Activated CD4-positive, alpha-beta T cell treated with anti-CD3 and anti-CD28 coated beads, Interleukin-2, Interleukin-6, amounts not matched to agents 100 ng/mL and 50 ng/mL, durations not matched to agents 16 hours and 8 hours (primary cell): ENCODE measurements around the gene PHTF2.
"Not testable (repeated sequence)": the region's sequence is repeated elsewhere in the genome, so short reads cannot be mapped to it uniquely, and the experiment has no call there.

Source experiments
- DNase-seq: peaks from one replicate; pipeline ENCODE4 v3.0.0-alpha.2; 2020

Gene PHTF2

DNA sequence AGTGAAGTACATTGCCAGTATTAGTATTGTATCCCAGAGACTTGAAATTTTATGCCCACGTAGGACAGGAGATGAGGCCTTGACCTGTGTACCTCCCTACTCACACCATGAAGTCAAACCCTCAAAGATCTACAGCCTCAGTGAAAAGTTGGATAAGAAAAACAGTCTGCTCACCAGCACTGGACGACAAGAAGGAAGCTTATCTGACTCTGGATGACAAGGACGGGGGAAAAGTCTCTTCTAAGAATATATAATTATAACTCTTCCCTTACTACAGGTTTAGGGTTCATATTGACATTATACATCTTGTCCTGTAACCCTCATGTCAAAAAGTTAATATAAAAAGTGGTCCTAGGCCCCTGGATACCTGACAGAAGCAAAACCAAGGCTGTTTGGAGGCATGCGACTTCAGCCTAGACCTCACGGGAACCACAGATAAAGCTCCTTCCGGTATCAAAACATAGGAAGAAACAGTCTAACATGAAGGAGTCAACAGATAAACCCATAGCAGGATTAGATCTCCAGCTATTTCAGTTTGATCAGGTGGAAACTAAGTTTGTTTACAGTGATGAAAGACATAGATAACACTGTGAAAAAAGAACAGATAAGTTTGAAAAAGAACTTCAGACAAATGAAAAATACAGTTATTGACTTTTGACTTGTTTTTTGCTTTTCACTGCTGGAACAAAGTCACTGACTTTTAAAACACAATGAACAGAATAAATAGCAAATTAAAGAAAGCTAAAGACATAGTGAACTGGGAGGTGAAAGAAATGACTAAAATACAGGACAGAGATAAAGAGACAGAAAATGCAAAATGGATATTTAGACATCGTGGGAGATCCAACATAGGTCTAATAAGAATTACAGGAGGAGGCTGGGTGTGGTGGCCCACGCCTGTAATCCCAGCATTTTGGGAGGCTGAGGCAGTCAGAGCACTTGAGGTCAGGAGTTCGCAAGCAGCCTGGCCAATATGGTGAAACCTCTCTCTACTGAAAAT lies 145.9 kb downstream of the PHTF2 start:
- no peak for DNase-seq

DNA sequence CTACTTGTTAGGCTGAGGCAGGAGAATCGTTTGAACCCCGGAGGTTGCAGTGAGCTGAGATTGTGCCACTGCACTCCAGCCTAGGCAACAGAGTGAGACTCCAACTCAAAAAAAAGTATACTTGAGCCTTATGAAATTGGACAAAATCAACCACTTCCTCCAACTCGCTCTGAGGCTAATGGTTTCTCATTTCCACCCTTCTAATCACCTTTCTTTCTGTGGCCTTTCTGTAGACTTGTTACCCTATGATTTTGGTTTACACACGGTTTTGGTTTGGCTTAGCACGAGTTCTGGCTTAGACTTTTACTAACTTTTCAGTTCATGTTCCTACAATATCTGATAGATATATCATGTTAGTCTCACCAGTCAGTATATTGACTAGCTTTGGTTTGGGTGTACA lies 152.0 kb downstream of the PHTF2 start:
- no peak for DNase-seq

DNA sequence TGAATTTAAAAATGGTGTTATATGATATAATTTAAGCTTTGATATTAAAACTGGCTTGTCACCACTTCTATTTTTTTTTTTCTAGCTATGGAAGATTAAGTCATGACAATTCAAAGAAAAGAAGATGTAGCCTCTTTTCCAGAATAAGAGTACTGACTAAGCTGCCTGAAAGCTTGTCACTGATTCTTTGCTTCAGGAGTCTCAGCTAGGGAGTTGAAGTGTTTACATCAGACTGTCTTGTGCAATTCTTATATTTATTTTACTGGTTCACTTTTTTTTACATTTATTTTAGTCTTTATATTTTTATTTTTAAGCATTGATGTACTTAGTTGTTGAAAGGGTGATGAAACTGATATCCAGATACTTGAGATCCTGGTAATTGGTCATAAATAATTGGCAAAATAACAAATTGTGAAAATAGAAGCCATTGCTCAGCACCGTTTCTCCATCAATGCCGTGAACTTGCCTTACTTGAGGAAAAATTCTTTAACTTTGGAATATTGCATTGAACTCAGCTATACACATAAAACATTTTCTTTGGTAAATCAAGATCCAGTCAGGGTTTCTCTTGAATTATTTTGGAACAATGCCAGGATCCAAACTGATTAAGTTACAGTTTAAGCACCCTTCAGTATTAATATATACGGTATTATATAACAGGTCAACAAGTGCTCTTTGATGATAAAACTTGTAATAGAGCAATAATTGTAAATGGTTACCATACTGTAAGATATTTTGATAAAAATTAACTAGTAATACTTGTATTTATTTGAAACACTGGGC lies 156.4 kb downstream of the PHTF2 start:
- DNase-seq, result no peak

DNA sequence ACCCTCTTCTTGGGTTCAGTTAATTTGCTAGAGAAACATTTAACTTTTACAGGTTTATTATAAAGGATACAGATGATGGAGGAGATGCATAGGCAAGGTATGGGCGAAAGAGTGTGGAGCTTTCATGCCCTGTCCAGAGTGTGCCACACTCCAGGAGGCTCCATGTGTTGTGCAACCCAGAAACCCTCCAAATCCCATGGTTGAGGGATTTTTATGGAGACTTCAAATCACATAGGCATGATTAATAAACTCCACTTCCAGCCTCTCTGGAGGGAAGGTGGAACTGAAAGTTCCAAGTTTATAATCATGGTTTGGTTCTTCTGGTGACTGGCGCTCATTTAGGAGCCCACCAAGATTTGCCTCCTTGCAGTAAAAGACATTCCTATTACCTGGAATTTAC lies 159.9 kb downstream of the PHTF2 start:
- DNase-seq, result no peak

DNA sequence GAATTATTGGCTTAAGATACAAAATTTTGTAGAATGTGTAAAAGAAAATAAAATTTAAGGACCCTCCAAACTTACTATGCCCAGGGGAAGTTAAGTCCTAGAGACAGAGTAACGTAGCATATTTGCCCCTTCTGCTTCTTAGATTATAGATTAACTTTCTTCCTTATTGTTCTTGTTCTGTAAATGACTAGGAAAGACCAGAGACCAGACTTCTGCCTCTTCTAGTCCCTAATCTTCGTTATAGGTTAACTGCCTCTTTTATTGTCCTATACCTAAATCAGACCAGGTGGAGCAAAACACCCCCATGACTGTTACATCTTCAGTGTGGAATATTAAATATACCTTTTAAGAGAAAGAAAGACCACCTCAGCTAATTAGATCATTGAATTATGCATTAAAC lies 160.5 kb downstream of the PHTF2 start:
- no peak for DNase-seq

DNA sequence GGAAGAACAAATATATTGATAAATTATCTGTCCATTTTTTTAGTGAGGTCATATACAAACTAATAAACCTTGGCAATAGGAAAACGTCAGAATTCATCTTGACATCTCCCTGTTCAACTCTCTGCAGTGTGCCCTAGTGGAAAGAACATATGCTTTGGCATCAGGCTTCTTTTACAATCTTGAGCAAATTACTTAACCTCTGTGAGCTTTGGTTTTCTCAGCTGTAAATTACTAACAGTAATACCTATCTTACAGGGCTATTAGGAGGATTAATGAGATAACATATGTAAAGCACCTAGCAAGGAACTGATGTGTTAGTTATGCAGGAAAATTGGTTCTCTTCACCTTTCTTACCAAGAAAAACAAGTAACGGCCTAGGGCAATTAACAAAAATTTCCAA lies 161.8 kb downstream of the PHTF2 start:
- DNase-seq, result no peak

DNA sequence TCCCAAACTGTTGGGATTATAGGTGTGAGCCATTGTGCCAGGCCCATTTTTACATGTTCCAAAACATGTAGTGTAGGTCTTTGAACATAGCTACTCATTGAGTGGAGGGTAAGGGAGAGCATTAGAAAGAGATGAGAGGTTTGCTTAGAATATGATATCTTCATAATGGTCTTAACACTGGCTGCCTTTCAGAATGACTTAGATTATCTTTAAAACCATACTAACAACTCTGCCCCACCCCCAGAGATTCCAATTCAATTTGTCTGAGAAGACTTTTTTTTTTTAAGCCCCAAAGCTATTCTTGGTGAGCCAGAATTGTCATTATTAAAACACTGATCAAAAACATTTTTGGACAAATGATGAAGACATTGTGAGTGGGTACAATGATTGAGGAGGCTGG lies 168.9 kb downstream of the PHTF2 start:
- DNase-seq, result no peak

DNA sequence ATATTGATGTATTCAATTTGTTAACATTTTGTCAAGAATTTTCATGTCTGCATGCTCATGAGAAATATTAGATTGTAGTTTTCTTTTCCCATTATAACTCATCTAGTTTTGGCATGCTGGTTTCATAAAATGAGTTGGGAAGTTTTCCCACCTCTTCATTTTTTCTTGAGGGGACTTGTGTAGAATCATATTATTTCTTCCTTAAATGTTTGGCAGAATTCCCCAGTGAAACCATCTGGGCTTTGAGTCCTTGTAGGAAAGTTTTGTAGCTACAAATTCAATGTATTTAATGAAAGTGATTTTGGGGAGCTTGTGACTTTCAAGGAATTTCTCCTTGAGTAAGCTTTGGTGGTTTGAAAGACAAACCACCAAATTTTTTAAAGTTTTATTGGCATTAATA lies 173.2 kb downstream of the PHTF2 start:
- no peak for DNase-seq

DNA sequence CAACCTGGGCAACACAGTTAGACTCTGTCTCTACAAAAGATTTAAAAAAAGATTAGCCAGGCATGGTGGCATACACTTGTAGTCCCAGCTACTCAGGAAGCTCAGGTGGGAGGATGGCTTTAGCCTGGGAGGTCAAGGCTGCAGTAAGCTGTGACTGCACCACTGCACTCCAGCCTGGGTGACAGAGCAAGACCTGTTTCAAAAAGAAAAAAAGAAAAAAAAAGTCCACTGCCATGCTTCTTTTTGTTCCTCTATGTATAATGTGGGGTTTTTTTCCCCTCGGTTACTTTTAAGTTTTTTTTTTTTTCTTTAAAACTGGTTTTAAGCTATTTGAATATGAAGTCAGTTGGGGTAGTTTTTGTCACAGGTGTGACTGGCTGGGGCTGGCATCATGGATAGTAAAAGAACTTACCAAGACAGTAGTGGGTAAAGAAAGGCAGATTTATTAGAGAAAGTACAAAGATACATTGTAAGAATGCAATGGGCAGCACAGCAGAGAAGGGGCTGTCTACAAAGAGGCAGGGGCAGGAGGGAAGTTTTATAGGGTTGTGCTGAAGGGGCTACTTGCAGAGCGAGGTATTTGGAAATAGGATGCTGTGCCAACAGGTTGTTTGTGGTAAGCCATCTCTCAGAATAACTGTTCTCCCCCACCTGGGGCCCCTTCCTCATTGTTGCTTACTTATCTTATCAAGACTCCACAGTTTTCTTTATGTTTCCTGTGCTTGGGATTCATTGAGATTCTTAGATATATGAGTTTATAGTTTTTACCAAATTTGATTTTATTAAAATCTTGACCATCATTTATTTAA lies 177.3 kb downstream of the PHTF2 start:
- DNase-seq, result no peak

DNA sequence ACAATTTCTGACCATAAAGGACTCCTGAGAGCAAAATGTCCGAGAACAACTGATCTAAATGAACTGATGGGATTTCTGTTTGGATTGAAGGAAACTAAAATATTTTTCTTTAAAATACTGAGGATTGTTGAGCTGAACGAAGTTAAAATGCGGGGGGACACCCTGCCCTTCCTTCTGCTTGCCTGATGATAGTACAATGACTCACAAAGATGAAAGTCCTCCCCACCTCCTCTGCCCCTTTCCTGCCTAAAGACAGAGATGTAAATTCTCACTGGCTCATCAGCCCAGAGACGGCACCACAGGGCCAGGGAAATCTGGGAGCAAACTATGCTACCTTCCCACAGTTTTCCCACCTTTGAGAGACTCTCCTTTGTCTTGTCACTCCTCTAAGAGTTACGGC lies 180.6 kb downstream of the PHTF2 start:
- DNase-seq, result no peak

DNA sequence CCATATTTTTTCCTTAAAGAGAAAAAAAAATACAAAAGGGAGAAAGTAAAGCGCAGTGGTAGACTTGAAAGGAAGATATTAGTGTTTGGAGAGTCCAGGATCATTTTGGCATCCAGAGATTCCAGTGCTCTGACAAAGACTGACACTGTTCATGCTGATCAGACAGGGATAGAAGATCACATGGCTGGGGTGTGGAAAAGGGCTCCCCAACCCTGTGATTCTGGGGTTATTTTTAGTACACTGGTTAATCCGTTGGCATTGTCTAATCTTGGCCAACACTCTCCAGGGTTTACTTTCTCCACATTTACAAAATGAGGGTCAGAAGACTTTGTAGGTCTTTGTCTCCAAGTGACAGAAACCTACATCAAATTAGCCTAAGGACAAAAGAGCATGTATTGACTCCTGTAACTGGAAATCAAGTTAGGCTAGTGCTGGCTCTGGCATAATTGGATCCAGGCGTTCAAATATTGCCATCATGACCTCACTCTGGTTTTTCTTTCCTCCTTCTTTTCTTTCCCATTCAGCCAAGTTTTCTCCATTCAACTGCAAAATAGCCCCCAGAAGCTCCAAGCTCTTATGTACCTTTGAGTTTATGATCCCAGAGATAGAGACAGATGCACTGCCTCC lies 181.6 kb downstream of the PHTF2 start:
- DNase-seq, result no peak

DNA sequence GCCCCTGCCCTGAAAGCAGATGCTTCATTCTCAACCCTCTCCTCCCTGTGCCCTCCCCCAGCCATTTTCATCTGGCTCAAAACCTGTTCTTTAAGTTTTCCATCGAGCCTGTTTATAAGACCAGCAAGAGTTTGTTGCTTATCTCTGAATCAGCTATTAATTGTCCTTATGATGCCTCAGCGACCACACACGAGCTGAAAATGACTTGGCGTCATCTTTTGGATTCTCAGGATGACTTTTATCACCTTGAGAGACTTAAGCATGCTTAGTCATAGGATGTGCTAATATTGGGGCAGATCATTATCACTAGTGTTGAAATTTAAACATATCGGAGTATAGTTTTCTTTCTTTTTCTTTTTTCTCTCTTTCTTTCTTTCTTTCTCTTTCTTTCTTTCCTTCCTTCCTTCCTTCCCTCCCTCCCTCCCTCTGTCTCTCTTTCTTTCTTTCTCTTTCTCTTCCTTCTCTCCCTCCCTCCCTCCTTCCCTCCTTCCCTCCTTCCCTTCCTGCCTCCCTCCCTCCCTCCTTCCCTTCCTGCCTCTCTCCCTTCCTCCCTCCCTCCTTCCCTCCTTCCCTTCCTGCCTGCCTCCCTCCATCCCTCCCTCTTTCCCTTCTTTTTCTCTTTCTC lies 184.5 kb downstream of the PHTF2 start:
- peak; percentile 83 for DNase-seq

DNA sequence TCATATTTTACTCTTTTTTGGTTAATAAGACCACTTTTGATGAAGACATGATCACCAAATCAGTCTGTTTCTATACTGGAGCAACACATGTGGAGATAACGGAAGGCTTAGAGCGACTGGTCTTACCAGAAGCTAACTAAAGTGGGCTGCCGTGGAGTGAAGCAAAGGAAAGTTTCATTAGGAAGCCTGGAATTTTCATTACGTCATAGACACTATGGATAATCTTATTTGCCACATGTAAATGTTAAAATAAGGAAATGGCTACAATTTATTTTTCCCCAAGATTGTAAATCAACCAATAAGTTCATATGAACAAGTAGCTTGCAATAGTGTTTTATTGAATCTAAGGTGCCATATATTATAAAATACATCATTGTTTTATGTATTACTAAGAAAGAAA lies 185.4 kb downstream of the PHTF2 start:
- DNase-seq, result no peak

DNA sequence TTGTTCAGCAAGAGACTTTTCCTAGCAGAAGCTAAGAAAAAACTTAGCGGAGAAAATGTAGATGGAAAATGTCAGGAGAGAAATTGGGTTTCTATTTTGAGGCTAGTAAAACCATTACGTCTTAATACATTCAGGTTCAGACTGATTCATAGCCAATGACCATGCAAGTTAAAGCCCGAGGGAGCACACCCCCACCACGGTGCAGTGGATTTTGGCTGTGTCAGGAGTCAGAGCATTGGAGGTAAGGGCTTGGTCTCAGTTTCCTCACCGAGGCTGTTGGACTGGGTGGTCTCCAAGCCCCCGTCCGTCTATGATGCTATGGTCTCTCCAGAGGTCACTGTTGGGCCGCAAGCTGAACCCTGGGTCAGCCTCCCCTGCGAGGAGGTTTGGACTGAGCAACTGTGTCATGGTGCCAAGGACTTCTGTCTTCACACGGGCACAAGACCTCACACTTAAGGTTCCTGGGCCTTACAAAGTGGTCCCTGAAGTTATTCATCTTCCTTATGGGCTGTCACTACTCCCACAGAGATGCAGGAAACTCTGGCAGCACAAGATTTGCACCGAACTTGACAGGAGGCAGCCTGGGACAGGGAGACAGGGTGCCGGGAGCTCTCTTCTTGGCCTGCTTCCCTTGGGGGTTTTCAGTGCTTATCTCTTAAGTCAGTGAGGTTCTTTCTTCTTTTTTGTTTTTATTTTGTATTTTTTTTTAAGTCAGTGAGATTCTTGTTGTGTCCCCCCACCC lies 186.8 kb downstream of the PHTF2 start:
- no peak for DNase-seq

DNA sequence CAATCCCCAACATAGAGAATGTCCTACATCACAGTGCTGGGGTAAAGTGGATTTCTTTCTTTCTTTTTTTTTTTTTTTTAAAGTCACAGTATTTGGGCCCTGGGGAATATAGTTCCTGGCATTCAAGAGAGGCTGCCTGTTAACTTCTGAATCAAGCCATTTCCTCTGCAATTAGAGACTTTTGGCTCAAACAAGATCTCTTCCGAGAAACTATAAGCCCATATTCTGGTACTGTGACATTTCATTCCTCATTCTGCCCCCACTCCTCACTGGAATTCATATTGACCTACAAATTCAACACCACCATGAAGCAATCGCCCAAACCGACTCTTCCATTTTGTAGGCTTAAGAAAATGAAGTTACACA lies 187.4 kb downstream of the PHTF2 start:
- DNase-seq, result no peak

DNA sequence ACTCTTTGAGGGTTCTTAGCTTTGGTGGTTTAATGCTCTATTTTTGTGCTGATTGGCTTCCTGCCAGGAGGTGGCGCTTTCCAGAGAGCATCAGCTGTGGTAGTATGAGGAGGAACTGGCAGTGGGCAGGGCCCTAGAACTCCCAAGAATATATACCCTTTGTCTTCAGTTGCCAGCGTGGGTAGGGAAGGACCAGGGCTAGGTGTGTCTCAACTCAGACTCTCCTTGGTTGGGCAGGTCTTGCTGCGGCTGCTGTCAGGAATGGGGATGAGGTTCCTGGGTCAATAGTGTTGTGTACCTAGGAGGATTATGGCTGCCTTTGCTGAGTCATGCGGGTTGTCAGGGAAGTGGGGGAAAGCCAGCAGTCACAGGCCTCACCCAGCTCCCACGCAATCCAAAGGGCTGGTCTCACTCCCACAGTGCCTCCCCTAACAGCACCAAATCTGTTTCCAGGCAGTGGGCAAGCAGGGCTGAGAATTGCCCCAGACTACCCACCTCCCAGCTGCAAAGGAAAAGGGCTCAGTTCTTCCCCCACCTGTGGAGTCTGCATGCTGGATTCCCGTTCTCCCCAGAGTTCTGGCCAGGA lies 191.5 kb downstream of the PHTF2 start:
- DNase-seq, result peak; percentile 29

DNA sequence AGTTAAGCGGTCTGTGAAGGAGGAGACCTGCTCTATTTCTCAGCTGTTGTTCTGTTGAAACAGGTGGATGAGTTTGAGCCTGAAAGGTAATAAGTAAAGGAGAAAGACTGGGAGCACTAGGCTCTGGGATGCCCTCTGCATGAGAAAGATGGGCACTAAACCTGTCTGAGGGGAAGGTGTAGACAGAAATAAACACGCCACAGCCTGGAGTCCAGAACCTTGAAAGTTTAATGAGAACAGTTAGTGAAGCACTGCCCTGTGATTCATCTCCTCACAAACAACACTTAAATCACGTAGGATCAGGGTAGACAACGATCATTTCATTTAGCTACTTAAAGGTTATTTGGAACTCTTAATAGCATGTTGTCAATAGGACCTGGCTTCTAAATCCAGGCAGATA lies 193.1 kb downstream of the PHTF2 start:
- no peak for DNase-seq

DNA sequence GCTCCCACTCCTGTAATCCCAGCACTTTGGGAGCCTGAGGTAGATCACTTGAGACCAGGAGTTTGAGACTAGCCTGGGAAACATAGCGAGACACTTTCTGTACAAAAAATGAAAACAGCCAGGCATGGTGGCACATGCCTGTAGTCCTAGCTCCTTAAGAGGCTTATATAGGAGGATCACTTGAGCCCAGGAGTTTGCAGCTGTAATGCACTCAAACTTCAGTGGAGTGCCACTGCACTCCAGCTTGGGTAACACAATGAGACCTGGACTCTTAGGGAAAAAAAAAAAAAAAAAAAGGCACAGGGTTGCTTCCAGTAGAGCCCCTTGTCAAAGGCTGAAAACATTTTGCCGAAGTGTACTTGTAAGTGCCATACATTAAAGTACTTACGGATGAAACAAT lies 195.3 kb downstream of the PHTF2 start:
- no peak for DNase-seq

DNA sequence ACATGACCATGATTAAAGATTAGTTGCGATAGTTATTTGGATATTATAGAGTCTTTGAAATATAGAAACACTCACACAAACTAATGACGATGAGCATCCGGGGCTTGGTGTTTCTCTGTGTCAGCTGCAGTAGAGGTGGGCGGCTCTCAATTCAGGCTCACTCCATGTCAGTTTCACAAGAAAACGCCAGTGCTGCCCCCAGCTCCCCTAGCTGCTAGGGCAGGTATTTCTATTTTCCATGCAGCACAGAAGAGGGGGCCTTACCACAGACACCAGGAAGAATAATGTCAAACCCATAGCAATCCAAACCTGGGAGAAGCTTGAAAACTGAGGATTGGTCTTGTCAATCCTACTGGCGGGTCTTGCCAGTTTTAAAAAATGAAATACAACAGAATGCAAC lies 197.1 kb downstream of the PHTF2 start:
- DNase-seq, result no peak

DNA sequence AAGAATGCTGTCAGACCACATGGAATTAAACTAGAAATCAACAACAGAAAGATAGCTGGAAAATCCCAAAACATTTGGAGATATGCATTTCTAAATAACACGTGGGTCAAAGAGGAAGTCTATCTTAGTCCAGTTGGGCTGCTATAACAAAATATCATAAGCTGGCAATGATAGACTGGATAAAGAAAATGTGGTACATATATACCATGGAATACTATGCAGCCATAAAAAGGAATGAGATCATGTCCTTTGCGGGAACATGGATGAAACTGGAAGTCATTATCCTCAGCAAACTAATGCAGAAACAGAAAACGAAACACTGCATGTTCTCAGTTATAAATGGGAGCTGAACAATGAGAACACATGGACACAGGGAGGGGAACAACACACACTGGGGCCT lies 200.6 kb downstream of the PHTF2 start:
- DNase-seq, result not testable (repeated sequence)

DNA sequence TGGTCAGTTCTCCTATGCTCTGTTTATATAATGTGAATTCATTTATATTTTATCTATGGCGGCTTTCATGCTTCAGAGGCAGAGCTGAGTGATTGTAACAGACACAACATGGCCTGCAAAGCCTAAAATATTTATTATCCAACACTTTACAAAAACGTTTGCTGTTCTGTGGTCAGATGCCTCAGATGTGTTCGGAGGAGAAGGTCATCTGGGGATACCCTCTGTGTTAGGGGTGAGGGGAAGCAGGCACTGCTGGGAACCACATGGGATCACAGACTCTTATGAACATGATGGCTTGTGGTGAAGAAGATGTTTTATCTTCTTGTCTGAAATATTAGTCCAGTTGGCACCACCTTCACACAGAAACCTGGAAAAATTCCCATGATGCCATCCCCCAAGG lies 203.4 kb downstream of the PHTF2 start:
- no peak for DNase-seq
